Panc1 (cell line): Measurements from ENCODE around the gene CHCHD6.

Experiments used
- POLR2AphosphoS5 ChIP-seq: IDR thresholded peaks from 2 replicates; pipeline ENCODE4 v1.6.1; 2012; ENCODE audit warnings: mild to moderate bottlenecking, low read depth, low read length, moderate library complexity
- REST ChIP-seq, 2 experiments: IDR thresholded peaks; 2 replicates each; pipeline ENCODE4 v1.6.1; 2011 to 2012; ENCODE audit warnings: low read depth in 2 of 2, control low read depth in 1 of 2, low read length in 1 of 2, mild to moderate bottlenecking in 1 of 2, moderate library complexity in 1 of 2; ENCODE audit not compliant: insufficient read depth in 1 of 2
- SIN3A ChIP-seq: IDR thresholded peaks from 2 replicates; pipeline ENCODE4 v1.6.1; 2012; ENCODE audit warnings: low read depth, mild to moderate bottlenecking, low read length, moderate library complexity, borderline replicate concordance; ENCODE audit not compliant: insufficient read depth
- TCF7L2 ChIP-seq: IDR thresholded peaks from 2 replicates; pipeline ENCODE4 v1.6.1; 2011; ENCODE audit warnings: mild to moderate bottlenecking, low read depth, low read length, inconsistent platforms
- TF ChIP-seq, protein P1 (sequence below): fragments of 450-650 bp; IDR thresholded peaks from 2 replicates; pipeline ENCODE4 v1.5.1; 2017; ENCODE audit warnings: mild to moderate bottlenecking

DNA sequence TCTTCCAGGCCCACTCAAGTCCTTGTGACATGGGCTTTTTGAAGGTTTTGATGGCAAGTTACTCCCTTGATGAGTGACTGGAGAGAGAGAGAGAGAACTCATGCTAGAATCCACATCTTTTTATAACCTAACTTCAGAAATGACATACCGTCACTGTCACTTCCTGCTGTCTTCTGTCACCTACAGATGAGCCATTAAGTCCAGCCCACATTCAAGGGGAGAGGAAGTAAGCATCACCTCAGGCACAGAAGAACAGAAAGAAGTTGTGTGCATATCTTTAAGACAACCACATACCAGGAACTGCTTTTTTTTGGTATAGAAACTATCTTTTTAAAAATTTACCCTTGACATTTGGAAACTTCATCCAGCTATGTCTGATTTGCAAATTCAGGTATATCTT, 32.5 kb upstream of the CHCHD6 start:
- TF ChIP-seq, protein P1, sequence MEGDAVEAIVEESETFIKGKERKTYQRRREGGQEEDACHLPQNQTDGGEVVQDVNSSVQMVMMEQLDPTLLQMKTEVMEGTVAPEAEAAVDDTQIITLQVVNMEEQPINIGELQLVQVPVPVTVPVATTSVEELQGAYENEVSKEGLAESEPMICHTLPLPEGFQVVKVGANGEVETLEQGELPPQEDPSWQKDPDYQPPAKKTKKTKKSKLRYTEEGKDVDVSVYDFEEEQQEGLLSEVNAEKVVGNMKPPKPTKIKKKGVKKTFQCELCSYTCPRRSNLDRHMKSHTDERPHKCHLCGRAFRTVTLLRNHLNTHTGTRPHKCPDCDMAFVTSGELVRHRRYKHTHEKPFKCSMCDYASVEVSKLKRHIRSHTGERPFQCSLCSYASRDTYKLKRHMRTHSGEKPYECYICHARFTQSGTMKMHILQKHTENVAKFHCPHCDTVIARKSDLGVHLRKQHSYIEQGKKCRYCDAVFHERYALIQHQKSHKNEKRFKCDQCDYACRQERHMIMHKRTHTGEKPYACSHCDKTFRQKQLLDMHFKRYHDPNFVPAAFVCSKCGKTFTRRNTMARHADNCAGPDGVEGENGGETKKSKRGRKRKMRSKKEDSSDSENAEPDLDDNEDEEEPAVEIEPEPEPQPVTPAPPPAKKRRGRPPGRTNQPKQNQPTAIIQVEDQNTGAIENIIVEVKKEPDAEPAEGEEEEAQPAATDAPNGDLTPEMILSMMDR = no peak
- TF ChIP-seq POLR2AphosphoS5 (no peak), REST (IDR thresholded peaks at IDR 0.05; ENCODE audit: insufficient read depth in 1 of 2, low read depth in 2 of 2, low read length in 1 of 2) (no peak), SIN3A (no peak), TCF7L2 (no peak)
